ENCODE measurements around the gene KCNAB2.

Gene KCNAB2

GRCh38 chr1:6134741-6135510 is 89.2 kb downstream of the KCNAB2 start:
- no peak for DNase-seq

- DNase-seq = no peak
Observed at GRCh38 chr1:6136516-6137220, 91.0 kb downstream of the KCNAB2 start.

DNA sequence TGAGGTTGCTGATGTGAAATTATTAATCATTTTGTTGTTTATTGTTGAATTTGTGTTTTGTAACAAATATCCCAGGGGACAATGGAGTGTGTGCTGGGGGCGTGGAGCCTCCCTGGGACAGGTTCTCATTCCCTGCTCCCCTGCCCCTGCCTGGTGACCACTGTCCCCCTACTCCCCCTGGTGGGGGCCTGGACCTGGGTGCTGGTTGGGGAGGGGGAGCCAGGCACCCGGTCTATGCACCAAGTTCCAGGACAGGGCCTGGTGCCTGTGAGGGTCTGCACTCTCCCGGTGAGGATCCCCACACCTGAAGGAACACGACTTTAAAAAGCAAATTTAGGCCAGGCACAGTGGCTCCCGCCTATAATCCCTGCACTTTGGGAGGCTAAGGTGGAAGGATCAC is 92.1 kb downstream of the KCNAB2 start:
- no peak for DNase-seq

DNA sequence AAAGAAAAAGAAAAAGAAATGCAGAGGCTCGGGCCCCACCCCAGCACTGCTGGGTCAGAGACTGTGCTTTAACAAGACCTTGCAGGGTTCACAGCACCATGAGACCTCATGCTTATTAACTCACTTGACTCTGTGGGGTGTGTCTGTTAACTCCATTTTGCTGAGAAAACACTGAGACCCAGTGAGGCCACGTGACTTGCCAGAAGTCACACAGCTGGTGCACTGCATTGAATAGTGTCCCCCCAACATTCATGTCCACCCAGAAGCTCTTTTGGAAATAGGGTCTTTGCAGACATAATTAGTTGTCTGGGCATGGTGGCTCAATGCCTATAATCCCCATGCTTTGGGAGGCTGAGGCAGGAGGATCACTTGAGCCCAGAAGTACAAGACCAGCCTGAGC is 94.7 kb downstream of the KCNAB2 start:
- no peak for DNase-seq

DNA sequence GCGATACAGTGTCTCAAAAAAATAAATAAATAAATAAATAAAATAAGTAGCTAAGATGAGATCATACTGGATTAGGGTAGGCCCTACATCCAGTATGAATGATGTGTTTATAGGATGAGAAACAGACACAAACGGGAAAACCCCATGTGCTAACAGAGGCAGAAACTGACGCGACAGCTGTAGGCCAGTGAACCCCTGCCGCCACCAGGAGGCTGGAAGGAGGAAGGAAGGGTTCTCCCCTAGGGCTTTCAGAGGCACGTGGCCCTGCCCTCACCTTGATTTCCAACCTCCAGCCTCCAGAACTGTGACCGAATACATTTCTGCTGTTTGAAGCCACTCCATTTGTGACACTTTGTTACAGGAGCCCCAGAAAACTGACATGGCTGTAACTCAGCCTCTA is 95.9 kb downstream of the KCNAB2 start:
- DNase-seq = peak; percentile 40

DNA sequence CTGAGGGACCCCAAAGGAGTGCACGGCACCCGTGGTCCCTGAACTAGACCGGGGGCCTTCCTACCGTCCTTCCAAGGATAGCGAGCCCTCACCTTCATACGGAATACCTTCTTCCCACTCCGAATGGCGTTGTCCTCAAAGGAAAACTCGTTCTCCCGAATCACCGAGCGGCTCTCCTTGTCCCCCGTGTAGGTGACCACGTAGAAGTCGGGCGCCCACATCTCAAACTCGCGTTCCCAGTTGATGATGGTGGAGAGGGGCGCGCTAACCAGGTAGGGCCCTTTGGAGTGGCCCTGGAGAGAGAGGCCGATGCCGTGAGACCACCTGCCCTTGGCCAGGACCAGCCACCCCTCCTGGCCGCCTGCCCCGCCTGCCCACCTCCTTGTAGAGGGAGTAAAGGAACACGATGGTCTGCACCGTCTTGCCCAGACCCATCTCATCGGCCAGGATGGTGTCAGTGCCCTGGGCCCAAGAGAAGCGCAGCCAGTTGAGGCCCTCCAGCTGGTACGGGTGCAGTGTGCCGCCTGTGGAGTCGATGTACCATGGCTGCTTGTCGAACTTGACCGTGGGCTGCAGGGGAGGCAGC is 96.4 kb downstream of the KCNAB2 start:
- DNase-seq = no peak

DNA sequence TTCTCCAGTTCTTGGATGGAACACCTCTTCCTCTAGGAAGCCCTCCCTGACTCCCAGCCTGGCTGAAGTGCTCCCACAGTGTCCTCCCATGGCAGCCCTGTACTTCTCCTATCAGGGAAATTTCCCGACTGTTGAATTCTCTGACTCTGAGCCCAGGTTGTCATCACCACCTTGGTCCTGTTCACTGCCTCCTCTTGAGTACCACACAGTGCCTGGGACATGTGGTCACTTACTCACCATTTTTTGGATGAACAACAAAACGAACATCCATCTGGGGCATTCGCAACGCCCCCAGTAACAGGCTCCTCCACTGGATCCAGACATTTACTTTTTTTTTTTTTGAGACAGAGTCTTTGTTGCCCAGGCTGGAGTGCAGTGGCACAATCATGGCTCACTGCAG is 97.0 kb downstream of the KCNAB2 start:
- no peak for DNase-seq

- DNase-seq = no peak
Observed at GRCh38 chr1:6143395-6143794, 97.7 kb downstream of the KCNAB2 start.

DNA sequence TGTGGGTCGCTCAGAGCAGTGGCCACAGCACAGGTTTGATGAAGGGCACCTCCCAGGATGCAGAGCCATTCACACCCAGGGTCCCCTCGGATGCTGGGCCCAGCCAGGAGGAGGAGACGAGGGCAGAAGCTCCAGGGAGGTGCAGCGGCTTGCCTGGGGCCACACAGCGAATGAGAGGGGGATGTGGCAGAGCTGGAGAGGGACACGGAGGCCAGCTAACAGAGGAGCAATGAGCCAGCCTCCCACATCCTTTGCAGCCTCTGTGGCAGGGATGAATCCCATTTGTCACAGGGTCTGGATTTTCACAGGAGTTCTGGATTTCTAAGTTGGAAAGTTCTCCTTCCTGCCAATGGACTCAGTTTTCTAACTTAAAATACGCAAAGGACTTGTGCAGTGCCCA is 98.5 kb downstream of the KCNAB2 start:
- no peak for DNase-seq

DNA sequence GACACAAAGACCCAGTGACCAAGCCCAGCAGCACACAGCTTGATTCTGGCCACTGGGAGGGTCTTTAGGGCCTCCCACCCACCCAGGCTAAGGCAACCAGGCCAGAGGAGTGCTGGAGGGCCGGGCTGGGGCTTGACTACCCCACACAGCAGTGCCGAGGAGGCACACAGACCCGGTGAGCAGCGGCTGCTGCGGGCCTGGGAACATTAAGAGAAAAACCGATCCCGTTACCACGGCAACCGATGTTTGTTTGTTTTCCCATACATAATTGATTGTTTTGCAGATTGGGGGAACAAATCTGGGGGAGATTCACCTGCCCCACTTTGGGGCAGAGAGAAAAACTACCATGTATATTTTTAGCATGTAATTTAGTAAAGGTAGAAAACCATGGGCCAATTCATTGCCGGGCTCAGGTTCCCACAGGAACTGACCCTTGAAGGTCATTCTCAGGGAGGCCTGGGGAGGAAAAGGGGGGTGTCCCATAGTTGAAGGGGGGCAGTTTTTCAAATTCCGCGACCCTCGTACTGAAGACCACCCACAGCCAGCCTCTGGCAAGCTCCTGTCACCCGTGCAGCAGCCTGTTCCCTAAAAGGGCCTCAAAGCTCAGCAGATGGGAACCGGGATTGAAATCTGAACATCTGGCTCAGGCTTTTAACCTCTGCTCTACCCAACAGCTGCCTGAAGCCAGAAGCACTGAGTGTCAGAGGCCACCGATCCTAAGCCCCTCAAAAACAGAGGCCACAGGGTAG is 99.1 kb downstream of the KCNAB2 start:
- no peak for DNase-seq

DNA sequence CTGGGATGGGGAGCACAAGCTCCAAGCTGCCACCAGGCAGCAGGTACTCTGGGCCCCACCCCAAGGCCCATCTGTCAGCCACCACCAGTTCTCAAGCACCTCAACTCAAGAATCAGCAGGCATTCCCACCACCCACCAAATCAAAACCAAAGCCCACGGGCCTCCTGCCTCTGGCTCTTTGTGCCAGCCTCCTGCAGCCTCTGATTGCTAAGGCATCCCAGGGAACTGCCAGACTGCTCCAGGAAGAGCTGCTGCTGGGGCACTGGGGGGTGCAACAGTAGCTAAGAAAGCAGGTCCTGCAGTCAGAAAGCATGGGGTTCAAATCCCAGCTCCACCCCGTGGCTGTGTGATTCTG is 99.7 kb downstream of the KCNAB2 start:
- no peak for DNase-seq

GRCh38 chr1:6145864-6146410 is 100.2 kb downstream of the KCNAB2 start:
- no peak for DNase-seq

DNA sequence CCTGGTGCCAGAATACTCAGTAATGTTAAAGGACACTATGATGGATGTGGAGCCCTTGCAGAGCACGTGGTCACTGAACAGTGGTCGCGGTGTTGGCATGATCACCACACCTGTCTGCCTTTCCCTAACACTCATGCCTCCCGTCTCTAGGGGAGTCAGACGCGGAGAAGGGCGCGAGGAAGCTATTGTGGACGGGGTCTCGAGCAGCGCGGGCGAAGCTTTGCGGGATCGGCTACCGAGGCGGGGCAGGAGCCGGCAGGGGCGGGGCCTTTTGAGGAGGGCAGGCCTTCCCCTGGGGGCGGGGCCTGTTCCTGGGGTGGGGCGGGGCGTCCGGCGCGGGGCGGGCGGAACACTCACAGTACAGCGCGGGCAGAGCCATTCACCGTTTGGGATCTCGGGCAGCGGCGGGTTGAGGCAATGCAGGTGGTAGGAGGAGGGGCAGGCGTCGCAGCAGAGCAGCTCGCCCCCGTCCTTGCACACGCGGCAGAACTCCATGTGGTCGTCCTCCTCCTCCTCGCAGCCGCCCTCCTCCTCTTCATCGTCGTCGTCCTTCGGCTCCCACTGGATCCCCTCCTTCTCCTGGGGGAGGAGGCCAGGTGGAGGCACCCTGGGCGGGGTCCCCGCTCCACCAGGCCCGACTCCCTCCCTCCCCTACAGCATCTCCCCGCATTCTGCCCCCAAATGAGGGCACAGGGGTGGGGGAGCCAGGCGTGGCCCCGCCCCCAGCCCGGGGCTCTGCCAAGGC is 103.0 kb downstream of the KCNAB2 start:
- DNase-seq = peak; percentile 58

DNA sequence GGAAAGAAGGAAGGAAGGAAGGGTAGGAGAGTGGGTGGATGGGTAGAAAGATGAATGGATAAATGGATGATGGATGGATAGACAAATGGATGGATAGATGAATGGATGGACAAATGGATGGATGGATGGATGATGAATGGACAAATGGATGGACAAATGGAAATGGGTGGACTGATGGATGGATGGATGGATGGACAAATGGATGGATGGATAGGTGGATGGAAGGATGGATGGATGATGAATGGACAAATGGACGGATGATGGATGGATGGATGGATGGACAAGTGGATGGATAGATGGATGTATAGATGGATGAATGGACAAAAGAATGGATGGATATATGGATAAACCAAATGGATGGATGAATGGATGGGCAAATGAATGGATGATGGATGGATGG is 103.9 kb downstream of the KCNAB2 start:
- DNase-seq = no peak

GRCh38 chr1:6150006-6150938 is 104.6 kb downstream of the KCNAB2 start:
- no peak for DNase-seq

Data from activated CD4-positive, alpha-beta T cell treated with anti-CD3 and anti-CD28 coated beads, Interleukin-2, amount 50 U/mL, for 16 hours (primary cell).